ENCODE measurements around the gene CCNQ.

Gene CCNQ

DNA sequence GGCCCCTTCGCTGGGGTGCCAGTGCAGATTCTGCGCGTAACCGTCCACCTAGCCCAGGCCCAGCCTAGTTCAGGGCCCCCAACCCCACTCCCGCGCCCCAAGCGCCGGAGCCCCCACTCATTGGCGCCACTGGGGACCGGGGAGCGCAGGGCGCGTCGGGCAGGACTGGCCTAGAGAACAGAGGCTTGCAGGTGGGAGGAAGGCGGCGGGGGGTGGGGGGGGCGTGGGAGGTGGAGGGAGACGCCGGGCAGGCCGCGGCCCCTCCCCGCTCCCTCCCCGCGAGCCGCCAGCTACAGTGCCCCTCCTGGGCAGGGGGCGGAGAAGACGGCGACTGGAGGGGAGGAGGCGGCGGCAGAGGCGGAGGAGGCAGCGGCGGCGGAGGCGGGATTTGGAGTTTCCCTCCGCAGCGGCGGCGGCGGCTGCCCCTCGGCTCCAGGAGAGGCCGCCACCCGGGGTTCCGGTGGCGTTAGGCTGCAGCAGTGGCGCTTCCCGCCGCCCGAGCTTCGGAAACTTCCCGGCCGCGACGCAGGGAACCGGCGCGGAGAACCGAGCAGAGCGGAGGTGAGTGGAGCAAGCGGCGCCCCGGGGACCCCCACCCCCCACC lies 43.2 kb upstream of the CCNQ start:
- H3K27ac ChIP-seq (ENCODE audit: insufficient read depth, low read depth, low read length, poor library complexity, severe bottlenecking): no peak overlapping the region
- H3K9me3 ChIP-seq (ENCODE audit: control insufficient read depth, low read length): no peaks in the 10 kb centered on the region
- peak overlapping the region; percentile 16 for H3K4me3 ChIP-seq (ENCODE audit: insufficient read depth, low read depth, low read length)
- H3K4me1 ChIP-seq (ENCODE audit: control insufficient read depth, insufficient read depth, low read length): peaks cover 10% of the 10 kb centered on the region
- no peaks in the 10 kb centered on the region for H3K36me3 ChIP-seq (ENCODE audit: control insufficient read depth, insufficient read depth, low read length)
- peaks cover 70% of the 10 kb centered on the region for H3K27me3 ChIP-seq (ENCODE audit: control insufficient read depth, insufficient read depth, low read length, poor library complexity, severe bottlenecking)
- 1% methylated on average over 51 to 62 of the region's 62 CpGs for WGBS, 2 experiments

DNA sequence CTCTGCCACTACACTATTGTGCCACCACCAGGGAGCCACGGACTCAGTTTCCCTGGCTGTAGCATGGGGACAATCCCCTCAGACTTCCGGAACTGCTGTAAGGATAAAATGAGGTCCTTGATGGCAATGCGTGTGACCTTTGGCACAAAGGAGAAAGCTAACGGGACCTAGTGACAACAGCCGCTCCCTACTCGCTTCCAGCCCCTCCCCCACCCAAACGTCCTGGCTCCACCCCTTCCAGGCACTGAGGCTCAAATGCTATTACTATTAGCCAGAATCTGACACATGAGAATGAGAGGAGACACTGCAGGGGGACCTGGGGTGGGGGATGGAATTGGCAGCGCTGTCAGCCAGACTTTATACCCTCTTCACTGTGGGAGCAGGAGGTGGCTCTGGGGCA lies 42.7 kb upstream of the CCNQ start:
- peaks cover 65% of the 10 kb centered on the region for H3K27me3 ChIP-seq (ENCODE audit: control insufficient read depth, insufficient read depth, low read length, poor library complexity, severe bottlenecking)
- peak overlapping the region; percentile 16 for H3K4me3 ChIP-seq (ENCODE audit: insufficient read depth, low read depth, low read length)
- H3K9me3 ChIP-seq (ENCODE audit: control insufficient read depth, low read length): no peaks in the 10 kb centered on the region
- no peaks in the 10 kb centered on the region for H3K36me3 ChIP-seq (ENCODE audit: control insufficient read depth, insufficient read depth, low read length)
- 3 to 4% methylated on average over 5 to 8 of the region's 8 CpGs for WGBS, 2 experiments
- no peak overlapping the region for H3K27ac ChIP-seq (ENCODE audit: insufficient read depth, low read depth, low read length, poor library complexity, severe bottlenecking)
- peaks cover 10% of the 10 kb centered on the region for H3K4me1 ChIP-seq (ENCODE audit: control insufficient read depth, insufficient read depth, low read length)

DNA sequence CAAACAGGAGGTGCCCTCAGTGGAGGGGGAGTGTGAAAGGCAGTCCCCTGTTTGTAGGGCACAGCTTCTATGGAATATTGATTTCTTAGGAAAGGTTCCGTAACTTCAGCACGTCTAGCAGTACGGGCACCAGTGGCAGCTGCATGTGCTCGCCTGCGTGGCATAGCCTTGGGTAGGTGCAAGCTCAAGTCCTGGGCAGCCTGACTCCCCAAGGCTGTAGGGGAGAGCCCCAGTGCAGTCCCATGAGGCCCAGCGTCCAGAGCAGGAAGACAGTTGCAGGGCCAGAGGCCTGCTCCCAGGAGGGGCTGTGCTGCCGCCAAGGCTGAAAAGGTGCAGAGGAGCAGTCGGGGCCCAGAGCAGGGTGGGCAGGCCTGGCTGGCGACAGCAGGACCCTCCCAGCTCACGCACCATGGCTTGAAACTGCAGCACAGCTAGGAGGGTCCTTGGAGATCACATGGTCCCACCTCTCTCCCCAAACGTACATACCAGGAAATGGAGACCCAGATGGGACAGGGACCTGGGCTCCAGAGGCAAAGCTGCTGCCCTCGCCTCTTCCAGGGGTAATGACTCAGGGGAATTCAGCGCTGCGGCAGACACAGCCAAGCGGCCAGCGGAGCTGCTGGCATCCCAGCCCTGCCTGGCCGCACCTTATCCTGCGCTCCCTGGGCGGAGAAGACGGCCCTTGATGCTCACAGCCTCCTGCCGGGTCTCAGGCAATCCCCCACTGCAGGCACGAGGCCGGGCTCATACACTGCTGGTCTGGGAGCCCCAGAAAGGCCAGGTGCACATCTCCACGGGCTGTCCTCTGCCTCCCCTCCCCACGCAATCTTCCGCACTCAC lies 42.0 kb upstream of the CCNQ start:
- 41 to 43% methylated on average over 26 of the region's 26 CpGs for WGBS, 2 experiments

DNA sequence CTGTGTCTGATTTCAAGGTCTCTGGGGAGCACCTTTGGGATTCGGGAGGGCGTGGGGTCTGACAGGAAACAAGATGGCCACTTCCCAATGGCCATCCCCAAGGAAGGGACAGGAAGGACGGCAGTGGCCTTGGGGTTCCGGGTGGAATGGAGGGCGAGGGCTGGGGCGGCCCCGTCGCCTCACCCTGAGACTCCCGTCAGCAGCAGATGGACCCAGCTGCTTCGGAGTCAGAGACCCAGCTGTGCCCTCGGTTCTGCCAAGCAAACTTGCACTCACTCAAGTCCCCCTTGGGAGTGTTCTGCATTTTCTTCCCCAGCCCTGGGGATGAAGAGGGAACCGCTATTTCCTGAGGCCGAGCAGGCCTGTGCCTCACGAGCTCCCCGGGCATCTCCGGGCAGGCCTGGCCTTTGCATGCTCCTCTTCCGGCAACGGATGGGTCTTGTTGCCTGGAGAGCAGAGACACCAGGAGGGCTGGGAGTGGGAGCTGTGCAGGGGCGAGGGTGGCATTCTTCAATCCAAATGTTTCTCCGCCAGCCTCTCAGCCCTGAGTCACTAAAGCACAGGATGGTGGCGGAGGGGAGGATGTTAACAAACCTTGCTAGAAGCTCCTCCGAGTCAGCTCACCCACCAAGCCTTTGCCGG lies 41.2 kb upstream of the CCNQ start:
- H3K27me3 ChIP-seq (ENCODE audit: control insufficient read depth, insufficient read depth, low read length, poor library complexity, severe bottlenecking): peaks cover 50% of the 10 kb centered on the region
- peaks cover 10% of the 10 kb centered on the region for H3K4me1 ChIP-seq (ENCODE audit: control insufficient read depth, insufficient read depth, low read length)
- 92% methylated on average over 23 of the region's 23 CpGs for WGBS, 2 experiments
- H3K9me3 ChIP-seq (ENCODE audit: control insufficient read depth, low read length): no peaks in the 10 kb centered on the region
- no peaks in the 10 kb centered on the region for H3K36me3 ChIP-seq (ENCODE audit: control insufficient read depth, insufficient read depth, low read length)
- H3K27ac ChIP-seq (ENCODE audit: insufficient read depth, low read depth, low read length, poor library complexity, severe bottlenecking): no peak overlapping the region
- no peak overlapping the region for H3K4me3 ChIP-seq (ENCODE audit: insufficient read depth, low read depth, low read length)

More for the DNA sequence above, 42.0 kb upstream of the CCNQ start:
- peak overlapping the region; percentile 16 for H3K4me3 ChIP-seq (ENCODE audit: insufficient read depth, low read depth, low read length)
- H3K27ac ChIP-seq (ENCODE audit: insufficient read depth, low read depth, low read length, poor library complexity, severe bottlenecking): no peak overlapping the region
- peaks cover 58% of the 10 kb centered on the region for H3K27me3 ChIP-seq (ENCODE audit: control insufficient read depth, insufficient read depth, low read length, poor library complexity, severe bottlenecking)
- H3K9me3 ChIP-seq (ENCODE audit: control insufficient read depth, low read length): no peaks in the 10 kb centered on the region
- H3K4me1 ChIP-seq (ENCODE audit: control insufficient read depth, insufficient read depth, low read length): peaks cover 10% of the 10 kb centered on the region
- no peaks in the 10 kb centered on the region for H3K36me3 ChIP-seq (ENCODE audit: control insufficient read depth, insufficient read depth, low read length)

DNA sequence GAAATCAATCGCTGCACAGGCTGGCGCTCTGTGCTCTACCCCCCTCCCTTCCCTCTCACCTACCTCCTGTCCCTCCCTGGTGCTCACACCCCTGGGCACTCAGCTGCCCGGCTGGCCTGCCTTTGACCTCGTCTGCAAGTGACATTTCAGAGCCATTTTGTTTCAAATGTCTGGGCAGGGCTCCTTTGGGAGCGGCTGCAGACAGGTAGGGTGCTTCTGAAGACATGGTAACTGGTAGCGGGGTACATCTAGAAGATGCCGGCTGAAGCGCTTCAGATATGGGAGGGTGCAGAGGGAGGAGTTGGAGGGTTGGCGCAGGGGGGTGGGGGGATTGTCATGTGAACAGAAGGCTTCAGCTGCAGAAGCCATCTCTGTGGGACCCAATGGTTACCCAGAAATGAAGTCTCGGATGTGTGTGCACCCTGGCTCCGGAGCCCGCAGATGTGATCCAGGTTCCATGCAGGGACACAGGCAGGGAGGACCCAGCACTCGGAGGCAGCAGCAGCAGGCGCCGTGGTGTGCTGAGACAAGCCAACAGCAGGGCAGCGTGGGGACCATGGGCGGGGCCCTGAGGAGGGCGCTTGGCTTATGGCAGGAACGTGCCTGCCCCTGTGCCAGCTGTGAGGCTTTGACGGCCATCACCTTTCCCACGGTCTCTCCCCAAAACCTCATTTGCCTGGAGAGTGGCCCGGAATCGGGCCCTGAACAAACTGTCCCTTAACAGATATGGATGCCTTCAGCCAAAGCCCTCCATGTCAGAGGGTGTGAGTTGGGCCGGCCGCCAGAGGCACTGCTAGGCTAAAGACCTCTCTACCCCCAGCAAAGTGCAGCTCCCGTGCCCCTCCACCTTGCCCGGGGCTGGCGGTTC lies 40.5 kb upstream of the CCNQ start:
- 87 to 89% methylated on average over 26 to 28 of the region's 28 CpGs for whole genome bisulfite sequencing, 2 experiments
- Histone ChIP-seq H3K27me3 (ENCODE audit: control insufficient read depth, insufficient read depth, low read length, poor library complexity, severe bottlenecking) (peaks cover 43% of the 10 kb centered on the region), H3K4me1 (ENCODE audit: control insufficient read depth, insufficient read depth, low read length) (peaks cover 10% of the 10 kb centered on the region), H3K4me3 (ENCODE audit: insufficient read depth, low read depth, low read length) (no peak overlapping the region), H3K9me3 (ENCODE audit: control insufficient read depth, low read length) (no peaks in the 10 kb centered on the region), H3K27ac (ENCODE audit: insufficient read depth, low read depth, low read length, poor library complexity, severe bottlenecking) (no peak overlapping the region), H3K36me3 (ENCODE audit: control insufficient read depth, insufficient read depth, low read length) (no peaks in the 10 kb centered on the region)

DNA sequence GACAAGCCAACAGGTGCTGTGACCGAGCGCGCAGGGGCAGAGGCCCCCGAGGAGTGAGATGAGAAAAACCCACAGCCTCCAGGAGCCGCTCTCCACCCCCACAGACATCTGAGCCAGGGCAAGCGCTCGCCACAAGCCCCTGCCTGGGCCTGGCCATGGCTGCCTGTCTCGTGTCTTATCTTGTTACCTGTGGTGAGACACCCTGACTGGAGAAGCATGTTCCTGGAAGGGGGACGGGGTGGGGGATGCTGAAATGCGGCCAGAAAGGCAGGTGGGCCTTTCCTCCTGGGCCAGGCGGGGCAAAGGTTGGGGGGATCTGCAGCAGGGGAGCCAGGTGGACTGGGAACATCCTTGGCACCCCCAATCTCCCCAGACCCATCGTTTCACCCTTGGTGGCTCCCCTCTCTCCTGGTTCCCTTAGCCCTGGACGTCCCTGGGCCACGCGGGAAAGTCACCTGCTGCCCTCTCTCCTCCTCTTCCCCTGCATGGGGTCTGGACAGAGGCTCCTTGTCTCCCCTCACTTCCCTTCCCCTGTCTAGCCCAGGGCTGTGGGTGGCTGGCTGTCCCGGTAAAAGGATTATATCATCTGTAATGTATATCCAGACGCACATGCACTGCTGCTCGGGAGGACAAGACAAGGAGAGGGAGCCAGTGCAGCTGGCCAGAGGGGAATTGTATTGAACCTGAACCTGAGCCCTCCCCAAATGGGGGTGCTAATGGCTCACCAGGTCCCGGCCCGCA lies 39.7 kb upstream of the CCNQ start:
- H3K4me1 ChIP-seq (ENCODE audit: control insufficient read depth, insufficient read depth, low read length): peaks cover 10% of the 10 kb centered on the region
- H3K4me3 ChIP-seq (ENCODE audit: insufficient read depth, low read depth, low read length): no peak overlapping the region
- no peaks in the 10 kb centered on the region for H3K36me3 ChIP-seq (ENCODE audit: control insufficient read depth, insufficient read depth, low read length)
- no peak overlapping the region for H3K27ac ChIP-seq (ENCODE audit: insufficient read depth, low read depth, low read length, poor library complexity, severe bottlenecking)
- 85 to 88% methylated on average over 20 of the region's 20 CpGs for WGBS, 2 experiments
- no peaks in the 10 kb centered on the region for H3K9me3 ChIP-seq (ENCODE audit: control insufficient read depth, low read length)
- H3K27me3 ChIP-seq (ENCODE audit: control insufficient read depth, insufficient read depth, low read length, poor library complexity, severe bottlenecking): peaks cover 35% of the 10 kb centered on the region

DNA sequence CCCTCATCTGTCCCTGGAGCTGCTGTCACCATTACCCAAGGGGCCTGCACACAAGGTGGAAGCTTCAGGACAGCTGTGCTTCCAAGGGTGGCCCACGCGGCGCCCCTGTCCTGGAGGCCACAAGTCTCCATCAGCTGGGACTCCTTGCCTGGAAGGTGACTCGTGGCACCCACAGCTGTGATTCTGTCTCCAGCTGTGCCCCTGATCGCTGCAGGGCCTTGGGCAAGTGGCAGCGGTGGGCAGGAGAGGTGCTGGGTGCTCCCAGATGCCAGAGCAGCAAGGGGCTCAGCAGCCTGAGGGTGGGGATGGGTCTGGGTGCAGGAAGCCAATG lies 39.1 kb upstream of the CCNQ start:
- Histone ChIP-seq H3K36me3 (ENCODE audit: control insufficient read depth, insufficient read depth, low read length) (no peaks in the 10 kb centered on the region), H3K9me3 (ENCODE audit: control insufficient read depth, low read length) (no peaks in the 10 kb centered on the region), H3K4me1 (ENCODE audit: control insufficient read depth, insufficient read depth, low read length) (peaks cover 5% of the 10 kb centered on the region), H3K27ac (ENCODE audit: insufficient read depth, low read depth, low read length, poor library complexity, severe bottlenecking) (no peak overlapping the region), H3K27me3 (ENCODE audit: control insufficient read depth, insufficient read depth, low read length, poor library complexity, severe bottlenecking) (peaks cover 29% of the 10 kb centered on the region), H3K4me3 (ENCODE audit: insufficient read depth, low read depth, low read length) (no peak overlapping the region)
- 92 to 94% methylated on average over 6 of the region's 6 CpGs for WGBS, 2 experiments

DNA sequence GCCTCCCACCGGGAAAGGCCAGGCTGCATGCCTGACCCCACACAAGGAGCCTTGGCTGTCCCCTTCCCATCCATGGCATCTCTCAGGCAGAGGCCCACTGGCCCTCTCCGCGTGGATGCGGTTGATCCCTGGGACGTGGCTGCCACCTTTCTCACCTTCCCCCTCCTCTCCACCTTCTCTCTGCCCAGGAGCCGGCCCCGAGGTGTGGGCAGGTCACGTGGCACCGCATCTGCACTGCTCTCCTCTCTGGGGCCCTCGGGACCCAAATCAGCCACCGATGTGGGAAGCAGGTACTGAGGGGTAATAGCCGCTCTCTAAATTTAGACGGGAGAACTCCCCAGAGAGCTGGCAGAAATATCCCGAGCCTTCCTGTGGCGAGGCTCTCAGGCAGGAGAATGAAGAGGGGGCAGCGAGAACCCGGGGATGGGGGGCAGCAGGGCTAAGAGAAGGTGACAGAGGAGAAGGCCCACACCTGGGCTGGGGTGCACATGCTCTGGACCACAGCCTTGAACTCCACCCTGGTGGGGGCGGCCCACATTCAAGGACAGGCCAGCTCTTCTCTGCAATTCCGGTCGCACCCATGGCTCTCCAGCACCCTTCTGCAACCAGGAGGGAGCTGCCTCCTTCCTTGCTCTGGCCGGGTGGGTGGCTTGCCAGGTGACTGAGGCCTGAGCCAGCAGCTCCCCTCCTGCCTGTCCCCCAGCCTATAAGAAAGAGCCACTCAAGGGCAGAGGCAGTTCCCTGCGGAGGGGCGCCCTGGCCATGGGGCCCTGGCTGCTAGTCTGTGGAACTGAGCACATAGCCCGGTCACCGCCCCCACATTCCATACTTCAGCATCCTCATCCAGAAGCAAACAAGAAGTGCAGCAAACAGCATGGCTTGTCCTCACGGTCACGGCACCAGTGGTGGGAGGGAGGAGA lies 38.4 kb upstream of the CCNQ start:
- H3K4me1 ChIP-seq (ENCODE audit: control insufficient read depth, insufficient read depth, low read length): peaks cover 4% of the 10 kb centered on the region
- peaks cover 23% of the 10 kb centered on the region for H3K27me3 ChIP-seq (ENCODE audit: control insufficient read depth, insufficient read depth, low read length, poor library complexity, severe bottlenecking)
- no peaks in the 10 kb centered on the region for H3K36me3 ChIP-seq (ENCODE audit: control insufficient read depth, insufficient read depth, low read length)
- no peak overlapping the region for H3K27ac ChIP-seq (ENCODE audit: insufficient read depth, low read depth, low read length, poor library complexity, severe bottlenecking)
- H3K4me3 ChIP-seq (ENCODE audit: insufficient read depth, low read depth, low read length): no peak overlapping the region
- WGBS, 2 experiments: 84 to 91% methylated on average over 25 of the region's 27 CpGs
- no peaks in the 10 kb centered on the region for H3K9me3 ChIP-seq (ENCODE audit: control insufficient read depth, low read length)

DNA sequence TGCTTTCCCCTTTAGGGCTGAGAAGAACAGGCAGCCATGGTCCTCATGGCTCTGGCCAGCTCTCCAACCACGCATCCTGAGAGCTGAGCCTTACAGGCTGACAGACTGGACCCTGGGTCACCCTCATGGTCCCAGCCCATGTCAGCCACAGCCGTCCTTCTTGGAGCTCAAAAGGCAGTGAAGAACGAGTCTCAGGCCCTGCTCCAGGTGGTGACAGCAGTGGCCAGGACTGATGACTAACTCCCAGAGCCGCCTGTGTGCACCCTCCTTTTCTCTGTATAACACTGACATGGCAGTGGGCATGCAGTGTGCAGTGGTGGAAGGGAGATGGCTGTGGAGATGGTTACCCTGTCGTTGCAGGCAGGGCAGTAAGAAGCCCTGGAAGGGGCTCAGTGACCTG lies 37.8 kb upstream of the CCNQ start:
- Histone ChIP-seq H3K9me3 (ENCODE audit: control insufficient read depth, low read length) (no peaks in the 10 kb centered on the region), H3K4me1 (ENCODE audit: control insufficient read depth, insufficient read depth, low read length) (peaks cover 4% of the 10 kb centered on the region), H3K27ac (ENCODE audit: insufficient read depth, low read depth, low read length, poor library complexity, severe bottlenecking) (no peak overlapping the region), H3K27me3 (ENCODE audit: control insufficient read depth, insufficient read depth, low read length, poor library complexity, severe bottlenecking) (peaks cover 18% of the 10 kb centered on the region), H3K4me3 (ENCODE audit: insufficient read depth, low read depth, low read length) (no peak overlapping the region), H3K36me3 (ENCODE audit: control insufficient read depth, insufficient read depth, low read length) (no peaks in the 10 kb centered on the region)
- WGBS, 2 experiments: 72 to 76% methylated on average over 5 of the region's 5 CpGs
